Spinal cord (tissue), 10 donors: ENCODE results near the gene RPTOR. TPM values are rescaled to one million over a fixed set of nuclear protein-coding genes. Genes with fewer than 3 reads are reported as not detected.

Experiments
- DNase-seq, 6 donors: peaks; one replicate each; pipeline versions ENCODE4 v3.0.0 to v3.0.0-alpha.2; 2013 to 2015; ENCODE audit warnings: low spot score in 6 of 6, low read depth in 4 of 6
- H3K27ac ChIP-seq: one replicate; pipeline ENCODE4 v1.5.1; 2013; ENCODE audit warnings: low read depth, low read length, control low read depth
- H3K27me3 ChIP-seq: one replicate; pipeline ENCODE4 v1.6.1; 2013; ENCODE audit warnings: low read length; ENCODE audit not compliant: control insufficient read depth, insufficient read depth
- H3K36me3 ChIP-seq: one replicate; pipeline ENCODE4 v1.6.1; 2013; ENCODE audit warnings: low read length; ENCODE audit not compliant: control insufficient read depth, insufficient read depth
- H3K4me1 ChIP-seq: one replicate; pipeline ENCODE4 v1.6.1; 2013; ENCODE audit warnings: low read length; ENCODE audit not compliant: control insufficient read depth, insufficient read depth
- H3K4me3 ChIP-seq: one replicate; pipeline ENCODE4 v1.5.1; 2013; ENCODE audit warnings: low read depth, low read length, control low read depth
- H3K9me3 ChIP-seq: one replicate; pipeline ENCODE4 v1.6.1; 2013; ENCODE audit warnings: low read length; ENCODE audit not compliant: control insufficient read depth, insufficient read depth
- WGBS: methylation state at CpG from one replicate; pipeline ENCODE4 v1.1.5; 2013; ENCODE audit warnings: missing lambda C conversion rate; ENCODE audit not compliant: insufficient coverage; 5-methylcytosine and 5-hydroxymethylcytosine counted together
- polyA plus RNA-seq, 2 donors: library from polyadenylated mRNA; unstranded; fragments of 120-200 nt; gene quantifications; one replicate each; pipeline ENCODE4 v1.2.1, GENCODE V29; 2013; ENCODE audit not compliant: insufficient read length in 2 of 2
- total RNA-seq, 2 donors: library from RNA; depleted of rRNA in 1 of 2; stranded (reverse); fragments of 120-200 nt in 1 of 2; fragments of >200 nt in 1 of 2; gene quantifications; one replicate each; pipeline versions ENCODE4 v1.2.3 to v1.2.4, GENCODE V29; 2013 to 2014
- donor health status: healthy.

RPTOR gene
- total and polyA plus RNA-seq, 4 donors = 17.1 to 27.2 (median 21.6) TPM

DNA sequence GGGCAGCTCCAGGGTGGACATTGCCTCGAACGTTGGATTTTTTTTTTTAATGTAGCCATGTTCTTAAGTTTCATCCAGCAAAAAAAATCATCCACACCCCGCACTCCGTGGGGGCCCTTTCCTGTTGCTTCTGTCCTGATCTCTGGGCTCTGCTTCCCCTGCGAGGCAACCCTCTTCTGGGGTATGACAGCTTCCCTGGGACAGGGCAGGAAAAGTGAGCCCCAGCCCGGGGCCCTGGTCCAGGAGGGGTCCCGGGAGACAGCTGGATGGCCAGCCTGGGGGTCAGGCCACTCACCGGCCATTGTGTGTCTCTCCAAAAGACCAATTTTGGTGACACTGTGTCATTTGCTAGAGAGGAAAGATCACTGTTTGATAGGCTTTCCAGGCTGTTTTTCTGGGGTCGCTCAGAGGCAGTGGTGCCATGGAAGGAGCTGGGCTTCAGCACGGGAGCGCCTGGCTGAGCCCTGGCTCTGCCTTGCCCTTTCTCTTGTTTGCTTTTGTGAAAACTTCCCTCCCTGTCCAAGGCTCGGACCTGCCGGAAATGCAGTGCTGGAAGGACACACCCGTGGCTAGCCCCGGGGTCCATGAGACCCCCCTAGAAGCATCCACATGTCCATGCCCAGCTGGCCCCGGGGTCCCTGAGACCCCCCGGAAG lies 406.0 kb downstream of the RPTOR start:
- H3K4me1 ChIP-seq = no peaks in the 10 kb centered on the region
- no peaks in the 10 kb centered on the region for H3K9me3 ChIP-seq
- no peaks in the 10 kb centered on the region for H3K27me3 ChIP-seq
- H3K4me3 ChIP-seq = no peak overlapping the region
- H3K27ac ChIP-seq = no peak overlapping the region
- 90% methylated on average over 16 of the region's 17 CpGs for WGBS
- DNase-seq = no peak
- H3K36me3 ChIP-seq = peaks cover 83% of the 10 kb centered on the region

DNA sequence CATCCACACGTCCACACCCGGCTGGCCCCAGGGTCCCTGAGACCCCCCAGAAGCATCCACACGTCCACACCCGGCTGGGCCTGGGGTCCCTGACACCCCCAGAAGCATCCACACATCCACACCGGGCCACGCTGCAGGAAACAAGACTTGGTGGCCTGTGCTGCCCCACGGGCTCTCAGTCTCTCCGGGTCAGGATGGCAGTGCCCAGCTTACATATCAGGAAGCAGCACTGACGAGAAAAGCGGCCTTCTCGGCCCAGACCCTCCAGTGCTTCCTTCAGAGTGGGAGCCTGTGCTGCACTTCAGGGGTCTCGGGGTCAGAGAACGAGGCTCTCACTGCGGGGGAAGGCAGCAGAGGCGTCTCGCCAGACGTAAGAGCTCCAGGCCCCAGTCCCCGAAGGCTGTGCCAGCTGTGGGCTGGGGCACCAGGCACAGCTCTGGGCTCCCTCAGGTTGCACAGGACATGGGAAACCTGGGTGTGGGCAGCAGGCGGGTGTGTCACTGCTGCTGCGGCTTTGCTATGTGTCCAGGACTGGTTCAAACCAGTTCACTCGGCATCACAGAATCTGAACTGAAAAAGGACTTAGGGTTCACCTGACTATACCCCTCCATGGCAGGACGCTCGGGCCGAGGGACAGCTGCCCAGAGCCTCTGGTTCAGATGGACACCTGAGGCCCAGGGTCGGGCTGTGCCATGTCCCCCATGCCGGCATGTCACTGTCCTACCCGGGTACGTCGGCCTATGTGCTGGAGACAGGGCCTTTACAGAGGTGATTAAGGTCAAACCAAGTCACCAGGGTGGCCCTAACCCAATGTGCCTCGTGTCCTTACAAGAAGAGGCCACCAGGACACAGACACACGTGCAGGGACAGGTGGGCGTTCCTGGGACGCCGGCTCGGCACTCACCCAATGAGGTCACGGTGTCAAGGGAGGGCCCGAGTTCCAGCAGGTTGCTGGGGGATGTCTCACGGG lies 406.8 kb downstream of the RPTOR start:
- peaks cover 80% of the 10 kb centered on the region for H3K36me3 ChIP-seq
- H3K9me3 ChIP-seq = no peaks in the 10 kb centered on the region
- no peaks in the 10 kb centered on the region for H3K4me1 ChIP-seq
- H3K27me3 ChIP-seq = no peaks in the 10 kb centered on the region
- no peak overlapping the region for H3K27ac ChIP-seq
- H3K4me3 ChIP-seq = no peak overlapping the region
- 96% methylated on average over 38 of the region's 38 CpGs for WGBS
- DNase-seq = no peak

DNA sequence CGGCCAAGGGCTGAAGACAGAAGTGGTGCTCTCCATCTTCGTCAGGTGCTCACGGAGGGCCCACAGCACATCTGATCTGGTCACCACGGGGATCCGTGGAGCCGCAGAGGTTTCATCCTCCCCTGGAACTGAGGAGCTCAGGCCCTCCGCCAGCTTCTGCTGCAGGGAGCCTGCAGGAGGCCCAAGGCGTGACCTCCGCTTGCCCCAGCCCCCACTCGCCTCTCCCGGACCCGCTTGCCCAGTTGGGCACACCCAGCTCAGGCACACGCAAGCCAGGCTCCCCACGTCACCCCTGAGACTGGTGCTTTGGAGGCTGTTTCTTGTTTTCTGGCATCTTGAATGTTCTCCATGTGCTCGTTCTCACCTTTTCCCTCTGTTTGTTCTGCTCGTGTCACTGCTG lies 407.7 kb downstream of the RPTOR start:
- no peaks in the 10 kb centered on the region for H3K9me3 ChIP-seq
- H3K27ac ChIP-seq = no peak overlapping the region
- no peaks in the 10 kb centered on the region for H3K4me1 ChIP-seq
- no peak for DNase-seq
- WGBS = 87% methylated on average over 16 of the region's 16 CpGs
- no peak overlapping the region for H3K4me3 ChIP-seq
- peaks cover 76% of the 10 kb centered on the region for H3K36me3 ChIP-seq
- H3K27me3 ChIP-seq = no peaks in the 10 kb centered on the region

DNA sequence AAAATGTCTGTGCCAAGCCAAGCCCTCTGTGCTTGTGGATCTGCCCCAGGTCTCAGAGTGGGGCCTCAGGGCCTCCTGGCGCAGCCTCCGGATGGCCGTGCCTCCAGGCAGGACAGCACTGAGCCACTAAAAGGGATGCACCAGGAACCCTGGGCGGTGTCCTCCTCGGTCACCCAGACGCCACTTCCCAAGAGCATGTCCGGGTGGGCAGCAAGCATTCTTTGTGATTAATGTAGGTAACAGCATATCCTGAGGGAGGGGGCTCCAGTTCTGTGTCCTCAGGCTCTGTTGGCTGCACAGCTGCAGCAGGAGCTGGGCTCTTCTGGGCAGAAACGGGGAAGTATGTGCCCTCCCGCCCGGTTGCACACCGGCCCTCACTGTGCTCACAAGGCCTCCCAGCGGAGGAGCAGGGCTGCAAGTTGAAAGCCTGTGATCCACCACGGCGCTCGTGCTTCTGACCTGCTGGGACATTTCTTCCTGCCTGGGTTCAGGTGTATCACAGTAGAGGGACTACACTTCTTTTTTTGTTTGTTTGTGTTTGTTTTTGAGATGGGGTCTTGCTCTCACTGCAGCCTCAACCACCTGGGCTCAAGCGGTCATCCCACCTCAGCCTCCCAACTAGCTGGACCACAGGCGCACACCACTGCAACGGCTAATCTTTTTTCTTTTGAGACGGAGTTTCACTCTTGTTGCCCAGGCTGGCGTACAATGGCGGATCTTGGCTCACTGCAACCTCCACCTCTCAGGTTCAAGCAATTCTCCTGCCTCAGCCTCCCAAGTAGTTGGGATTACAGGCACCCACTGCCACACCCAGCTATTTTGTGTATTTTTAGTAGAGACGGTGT lies 409.1 kb downstream of the RPTOR start:
- DNase-seq = no peak
- Histone ChIP-seq H3K4me3 (no peak overlapping the region), H3K4me1 (peaks cover 1% of the 10 kb centered on the region), H3K36me3 (peaks cover 67% of the 10 kb centered on the region), H3K27me3 (no peaks in the 10 kb centered on the region), H3K27ac (no peak overlapping the region), H3K9me3 (no peaks in the 10 kb centered on the region)
- 94% methylated on average over 16 of the region's 22 CpGs for WGBS

DNA sequence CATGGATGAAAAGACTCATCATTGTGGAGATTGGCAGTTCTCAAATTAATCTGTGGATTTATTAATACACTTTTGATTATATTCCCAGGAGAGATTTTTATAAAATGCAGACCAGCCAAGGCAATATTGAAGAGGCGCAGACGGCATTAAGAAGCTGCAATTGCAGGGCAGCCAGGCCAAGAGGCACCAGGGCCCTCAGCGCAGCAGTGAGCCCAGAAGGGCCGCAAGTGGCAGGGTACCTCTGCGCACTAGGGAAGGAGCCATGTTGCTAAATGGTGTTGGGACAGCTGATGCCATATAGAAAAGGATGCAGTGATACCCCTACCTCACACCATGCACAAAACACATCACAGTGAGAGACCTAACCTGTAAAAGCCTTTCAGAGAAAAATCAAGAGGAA lies 410.4 kb downstream of the RPTOR start:
- WGBS = 88% methylated on average over 4 of the region's 5 CpGs
- no peaks in the 10 kb centered on the region for H3K27me3 ChIP-seq
- DNase-seq = no peak
- no peaks in the 10 kb centered on the region for H3K9me3 ChIP-seq
- peaks cover 65% of the 10 kb centered on the region for H3K36me3 ChIP-seq
- H3K27ac ChIP-seq = no peak overlapping the region
- H3K4me3 ChIP-seq = no peak overlapping the region
- peaks cover 15% of the 10 kb centered on the region for H3K4me1 ChIP-seq

DNA sequence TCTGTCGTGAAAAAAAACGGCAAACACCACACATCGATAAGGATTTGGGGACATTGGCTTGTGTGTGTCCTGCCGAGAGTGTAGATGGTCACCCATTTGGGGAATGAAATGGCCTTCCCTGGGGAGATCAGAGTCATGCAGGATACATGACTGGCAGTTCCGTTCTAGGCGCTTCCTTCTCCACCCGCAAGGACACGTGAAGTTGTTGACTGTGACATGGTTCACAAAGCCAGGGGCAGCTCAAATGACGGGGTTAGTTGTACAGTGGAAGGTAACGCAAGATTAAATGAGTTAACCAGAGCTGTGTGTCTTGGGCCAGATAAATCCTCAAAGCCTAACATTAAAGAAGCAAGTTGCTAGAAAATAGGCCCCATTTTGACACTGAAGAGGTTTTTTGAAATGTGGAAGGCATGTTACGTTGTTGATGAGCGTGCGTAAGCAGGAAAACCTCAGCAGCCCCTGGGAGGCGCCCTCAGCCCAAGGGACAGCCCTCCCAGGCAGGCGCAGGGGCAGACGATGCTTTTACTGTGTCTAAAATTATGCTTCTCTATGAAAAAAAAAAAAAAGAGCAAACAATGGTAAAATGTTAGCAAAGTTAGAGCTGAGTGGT lies 411.1 kb downstream of the RPTOR start:
- 95% methylated on average over 13 of the region's 16 CpGs for WGBS
- H3K27ac ChIP-seq = no peak overlapping the region
- DNase-seq = no peak

DNA sequence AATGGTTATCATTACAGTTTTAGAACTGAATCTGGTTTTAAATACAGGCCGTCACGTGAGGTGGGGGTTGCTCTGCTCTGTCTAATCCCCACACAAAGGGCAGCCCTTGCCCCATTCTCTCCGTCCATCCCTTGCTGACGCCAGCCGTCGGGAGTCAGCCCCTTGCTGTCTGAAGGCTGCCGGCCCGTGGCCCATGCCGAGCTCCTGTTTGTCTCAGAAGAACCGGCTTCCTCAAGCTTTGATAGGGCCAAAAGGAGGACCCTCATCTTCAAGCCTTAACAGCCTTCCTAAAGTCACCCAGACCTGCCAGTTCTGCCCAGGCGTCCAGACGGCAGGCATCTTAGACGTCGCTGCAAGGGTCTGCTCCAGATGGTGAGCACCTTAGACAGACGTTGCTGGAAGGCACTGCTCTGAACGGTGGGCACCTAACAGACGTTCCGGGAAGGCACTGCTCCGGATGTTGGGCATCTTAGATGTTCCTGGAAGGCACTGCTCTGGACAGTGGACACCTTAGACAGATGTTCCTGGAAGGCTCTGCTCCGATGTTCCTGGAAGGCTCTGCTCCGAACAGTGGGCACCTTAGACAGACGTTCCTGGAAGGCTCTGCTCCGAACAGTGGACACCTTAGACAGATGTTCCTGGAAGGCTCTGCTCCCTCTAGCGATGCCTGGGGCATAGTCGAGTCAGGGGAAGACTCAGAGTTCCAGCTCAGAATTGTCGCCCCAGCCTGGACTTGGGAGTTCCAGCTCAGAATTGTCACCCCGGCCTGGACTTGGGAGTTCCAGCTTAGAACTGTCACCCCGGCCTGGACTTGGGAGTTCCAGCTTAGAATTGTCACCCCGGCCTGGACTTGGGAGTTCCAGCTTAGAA lies 411.9 kb downstream of the RPTOR start:
- H3K27ac ChIP-seq = no peak overlapping the region
- 87% methylated on average over 26 of the region's 29 CpGs for WGBS
- H3K27me3 ChIP-seq = no peaks in the 10 kb centered on the region
- H3K4me1 ChIP-seq = peaks cover 30% of the 10 kb centered on the region
- no peak for DNase-seq
- no peaks in the 10 kb centered on the region for H3K9me3 ChIP-seq
- H3K4me3 ChIP-seq = no peak overlapping the region
- H3K36me3 ChIP-seq = peaks cover 65% of the 10 kb centered on the region

More for the DNA sequence above, 411.1 kb downstream of the RPTOR start:
- H3K9me3 ChIP-seq = no peaks in the 10 kb centered on the region
- H3K36me3 ChIP-seq = peaks cover 65% of the 10 kb centered on the region
- H3K4me1 ChIP-seq = peaks cover 22% of the 10 kb centered on the region
- no peak overlapping the region for H3K4me3 ChIP-seq
- H3K27me3 ChIP-seq = no peaks in the 10 kb centered on the region

DNA sequence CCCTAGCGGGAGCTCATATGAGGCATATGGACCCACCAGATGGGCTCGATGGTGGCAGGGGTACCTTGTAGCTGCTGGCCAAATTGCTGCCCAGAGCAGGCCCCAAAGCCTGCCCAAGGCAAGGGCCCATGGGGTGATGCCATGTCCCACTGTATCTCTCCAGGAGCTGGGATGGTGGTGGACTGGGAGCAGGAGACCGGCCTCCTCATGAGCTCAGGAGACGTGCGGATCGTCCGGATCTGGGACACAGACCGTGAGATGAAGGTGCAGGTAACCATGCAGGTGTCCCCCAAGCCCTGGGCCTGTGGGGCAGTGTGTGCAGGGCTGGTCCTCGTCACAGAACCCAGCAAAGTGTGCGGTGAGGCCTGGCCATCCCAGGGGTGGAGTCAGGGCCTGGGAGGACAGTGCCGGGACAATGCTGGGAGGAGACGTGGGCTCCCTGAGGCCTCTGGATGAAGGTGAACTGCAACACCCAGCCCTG lies 412.9 kb downstream of the RPTOR start:
- no peak for DNase-seq

More for the DNA sequence above, 412.9 kb downstream of the RPTOR start:
- Histone ChIP-seq H3K27ac (no peak overlapping the region), H3K4me1 (peaks cover 38% of the 10 kb centered on the region), H3K27me3 (no peaks in the 10 kb centered on the region), H3K36me3 (peaks cover 65% of the 10 kb centered on the region), H3K4me3 (no peak overlapping the region), H3K9me3 (no peaks in the 10 kb centered on the region)
- WGBS = 97% methylated on average over 11 of the region's 12 CpGs
